ENCODE results near the gene GINS2. TPM values are rescaled to one million over a fixed set of nuclear protein-coding genes. Genes with fewer than 3 reads are reported as not detected.

GINS2 gene
- total RNA-seq, 1 donor from 2014 or later: 6.5 TPM

- TF ChIP-seq CTCF (IDR thresholded peaks at IDR 0.05; ENCODE audit: insufficient read depth, low read length, poor library complexity, severe bottlenecking): no peak
- Histone ChIP-seq H3K36me3 (ENCODE audit: control insufficient read depth, insufficient read depth, low read length) (peaks cover 7% of the 10 kb centered on the region), H3K27me3 (ENCODE audit: control insufficient read depth, insufficient read depth, low read length) (no peaks in the 10 kb centered on the region), H3K4me3 (ENCODE audit: low read depth, low read length) (no peak overlapping the region)
- no peak for DNase-seq (ENCODE audit: low read depth)
Measured at GRCh38 chr16:85668676-85669424, 19.9 kb downstream of the GINS2 start.

- H3K4me3 ChIP-seq (ENCODE audit: low read depth, low read length): no peak overlapping the region
- H3K27me3 ChIP-seq (ENCODE audit: control insufficient read depth, insufficient read depth, low read length): no peaks in the 10 kb centered on the region
- DNase-seq (ENCODE audit: low read depth): no peak
- TF ChIP-seq CTCF (IDR thresholded peaks at IDR 0.05; ENCODE audit: insufficient read depth, low read length, poor library complexity, severe bottlenecking): no peak
- peaks cover 8% of the 10 kb centered on the region for H3K36me3 ChIP-seq (ENCODE audit: control insufficient read depth, insufficient read depth, low read length)
Measured at GRCh38 chr16:85667841-85668413, 20.8 kb downstream of the GINS2 start.

GRCh38 chr16:85667261-85667660, 21.5 kb downstream of the GINS2 start:
- TF ChIP-seq CTCF (IDR thresholded peaks at IDR 0.05; ENCODE audit: insufficient read depth, low read length, poor library complexity, severe bottlenecking): no peak
- no peak for DNase-seq (ENCODE audit: low read depth)
- no peak overlapping the region for H3K4me3 ChIP-seq (ENCODE audit: low read depth, low read length)
- H3K36me3 ChIP-seq (ENCODE audit: control insufficient read depth, insufficient read depth, low read length): peaks cover 8% of the 10 kb centered on the region
- H3K27me3 ChIP-seq (ENCODE audit: control insufficient read depth, insufficient read depth, low read length): no peaks in the 10 kb centered on the region

- peaks cover 8% of the 10 kb centered on the region for H3K36me3 ChIP-seq (ENCODE audit: control insufficient read depth, insufficient read depth, low read length)
- no peak overlapping the region for H3K4me3 ChIP-seq (ENCODE audit: low read depth, low read length)
- no peak for TF ChIP-seq CTCF (IDR thresholded peaks at IDR 0.05; ENCODE audit: insufficient read depth, low read length, poor library complexity, severe bottlenecking)
- H3K27me3 ChIP-seq (ENCODE audit: control insufficient read depth, insufficient read depth, low read length): no peaks in the 10 kb centered on the region
- no peak for DNase-seq (ENCODE audit: low read depth)
Measured at GRCh38 chr16:85665929-85666328, 22.8 kb downstream of the GINS2 start.

GRCh38 chr16:85665373-85665740, 23.4 kb downstream of the GINS2 start:
- Histone ChIP-seq H3K36me3 (ENCODE audit: control insufficient read depth, insufficient read depth, low read length) (peaks cover 8% of the 10 kb centered on the region), H3K27me3 (ENCODE audit: control insufficient read depth, insufficient read depth, low read length) (no peaks in the 10 kb centered on the region), H3K4me3 (ENCODE audit: low read depth, low read length) (no peak overlapping the region)
- TF ChIP-seq CTCF (IDR thresholded peaks at IDR 0.05; ENCODE audit: insufficient read depth, low read length, poor library complexity, severe bottlenecking): no peak
- DNase-seq (ENCODE audit: low read depth): no peak

Measured in kidney epithelial cell (primary cell).